A549 (cell line): ENCODE data around the gene BRAT1. TPM values are rescaled to one million over a fixed set of nuclear protein-coding genes. Genes with fewer than 3 reads are reported as not detected.

ENCODE experiments used
- ATAC-seq, 2 experiments: fragments of 200-7000 bp in 1 of 2; fragments of >200 bp in 1 of 2; cut with Nextera tagmentation in 1 of 2; cut with Tn5 transposase in 1 of 2; 3 replicates each; pipeline versions ENCODE4 v1.8.0 to v1.9.1; 2018 to 2020; ENCODE audit warnings: mild to moderate bottlenecking in 1 of 2, moderate library complexity in 1 of 2
- CTCF ChIA-PET: fragments of 300-600 bp; sonication (Branson Sonifier 250); formaldehyde crosslinking; extraction: SDS; loops from one replicate; lab custom pipeline; 2021; ENCODE audit warnings: antibody characterized with exemption, inconsistent platforms; lab: Yijun Ruan, JAX
- POLR2A ChIA-PET: fragments of 350-600 bp; formaldehyde crosslinking; extraction: SDS; loops from one replicate; lab custom pipeline; 2021; ENCODE audit warnings: antibody characterized with exemption, inconsistent platforms; lab: Yijun Ruan, JAX
- DNase-seq, 2 experiments: peaks; one replicate each; pipeline versions ENCODE4 v3.0.0 to v3.0.0-alpha.2; 2011 to 2016; ENCODE audit warnings: low read depth in 1 of 2, low spot score in 1 of 2
- FAIRE-seq: peaks from 2 replicates; lab custom pipeline; 2011; peaks lifted over from hg19 to GRCh38; lab: Jason Lieb, UNC
- H3K27ac ChIP-seq, 2 experiments: fragments of >200 bp; sonication (Bioruptor Twin); formaldehyde crosslinking; 3 replicates each; pipeline ENCODE4 v1.5.1; 2016 to 2017
- H3K4me1 ChIP-seq: fragments of >200 bp; sonication (Bioruptor Twin); formaldehyde crosslinking; 3 replicates; pipeline ENCODE4 v1.6.1; 2016
- H3K4me2 ChIP-seq: fragments of >200 bp; sonication (Bioruptor Twin); formaldehyde crosslinking; 3 replicates; pipeline ENCODE4 v1.6.1; 2016
- H3K4me3 ChIP-seq: fragments of >200 bp; sonication (Bioruptor Twin); formaldehyde crosslinking; 3 replicates; pipeline ENCODE4 v1.5.1; 2016
- H3K9me3 ChIP-seq: fragments of >200 bp; sonication (Bioruptor Twin); formaldehyde crosslinking; 3 replicates; pipeline ENCODE4 v1.6.1; 2016
- BHLHE40 ChIP-seq: IDR thresholded peaks from 2 replicates; pipeline ENCODE4 v1.6.1; 2012; ENCODE audit warnings: low read depth, low read length, inconsistent platforms
- CTCF ChIP-seq: fragments of >200 bp; sonication (Bioruptor Twin); formaldehyde crosslinking; IDR thresholded peaks from 3 replicates; pipeline ENCODE4 v1.5.1; 2016
- EP300 ChIP-seq, 2 experiments: fragments of >200 bp; sonication (Bioruptor Twin); formaldehyde crosslinking; IDR thresholded peaks; 2 replicates in 1 of 2; 3 replicates in 1 of 2; pipeline ENCODE4 v1.6.1; 2016 to 2017
- GATA3 ChIP-seq: IDR thresholded peaks from 2 replicates; pipeline ENCODE4 v1.6.1; 2012; ENCODE audit warnings: borderline replicate concordance
- HDAC2 ChIP-seq: fragments of 200-600 bp; sonication (generic); IDR thresholded peaks from 2 replicates; pipeline ENCODE4 v1.6.1; 2016
- KDM1A ChIP-seq: fragments of 200-600 bp; sonication (generic); IDR thresholded peaks from 2 replicates; pipeline ENCODE4 v1.6.1; 2016; ENCODE audit warnings: low read depth, mild to moderate bottlenecking
- NPAS2 ChIP-seq: fragments of 250-450 bp; sonication (Bioruptor Pico); IDR thresholded peaks from 2 replicates; pipeline ENCODE4 v1.8.0; 2022; ENCODE audit warnings: mild to moderate bottlenecking, moderate library complexity, borderline replicate concordance
- RARB ChIP-seq: fragments of 250-450 bp; sonication (Bioruptor Pico); IDR thresholded peaks from 2 replicates; pipeline ENCODE4 v1.8.0; 2021; ENCODE audit warnings: mild to moderate bottlenecking, moderate library complexity
- SREBF2 ChIP-seq: fragments of 450-650 bp; IDR thresholded peaks from 2 replicates; pipeline ENCODE4 v1.6.1; 2014; ENCODE audit warnings: mild to moderate bottlenecking, moderate library complexity
- ZFP36 ChIP-seq: fragments of 450-650 bp; IDR thresholded peaks from 2 replicates; pipeline ENCODE4 v1.6.1; 2014; ENCODE audit warnings: borderline replicate concordance; ENCODE audit not compliant: partially characterized antibody
- ZSCAN20 ChIP-seq: fragments of 250-450 bp; sonication (Bioruptor Pico); IDR thresholded peaks from 2 replicates; pipeline ENCODE4 v1.8.0; 2022; ENCODE audit warnings: mild to moderate bottlenecking, moderate library complexity
- WGBS: methylation state at CpG from one replicate; pipeline ENCODE4 v1.1.6; 2017; ENCODE audit errors: missing lambda C conversion rate; 5-methylcytosine and 5-hydroxymethylcytosine counted together
- polyA plus RNA-seq, 4 experiments: library from polyadenylated mRNA; depleted of rRNA in 3 of 4; stranded (reverse); fragments of >200 nt; fragmentation: RNase III in 1 of 4; extraction: RNeasy Plus Mini Kit Qiagen cat#74134 plus additional on column Dnase treatment in 1 of 4; gene quantifications; 2 replicates in 3 of 4; 3 replicates in 1 of 4; pipeline ENCODE4 v1.2.3, GENCODE V29; 2011 to 2017
- TF ChIP-seq, protein P1 (sequence below): fragments of >200 bp; sonication (Bioruptor Twin); formaldehyde crosslinking; IDR thresholded peaks from 2 replicates; pipeline ENCODE4 v1.6.1; 2016
- TF ChIP-seq, protein P2 (sequence below): fragments of 450-650 bp; IDR thresholded peaks from 2 replicates; pipeline ENCODE4 v1.6.1; 2014; ENCODE audit warnings: antibody characterized with exemption

BRAT1 gene
- polyA plus RNA-seq, 2 of the 4 experiments (the other 2 are of a cell fraction), result 11.9 to 25.6 TPM

DNA sequence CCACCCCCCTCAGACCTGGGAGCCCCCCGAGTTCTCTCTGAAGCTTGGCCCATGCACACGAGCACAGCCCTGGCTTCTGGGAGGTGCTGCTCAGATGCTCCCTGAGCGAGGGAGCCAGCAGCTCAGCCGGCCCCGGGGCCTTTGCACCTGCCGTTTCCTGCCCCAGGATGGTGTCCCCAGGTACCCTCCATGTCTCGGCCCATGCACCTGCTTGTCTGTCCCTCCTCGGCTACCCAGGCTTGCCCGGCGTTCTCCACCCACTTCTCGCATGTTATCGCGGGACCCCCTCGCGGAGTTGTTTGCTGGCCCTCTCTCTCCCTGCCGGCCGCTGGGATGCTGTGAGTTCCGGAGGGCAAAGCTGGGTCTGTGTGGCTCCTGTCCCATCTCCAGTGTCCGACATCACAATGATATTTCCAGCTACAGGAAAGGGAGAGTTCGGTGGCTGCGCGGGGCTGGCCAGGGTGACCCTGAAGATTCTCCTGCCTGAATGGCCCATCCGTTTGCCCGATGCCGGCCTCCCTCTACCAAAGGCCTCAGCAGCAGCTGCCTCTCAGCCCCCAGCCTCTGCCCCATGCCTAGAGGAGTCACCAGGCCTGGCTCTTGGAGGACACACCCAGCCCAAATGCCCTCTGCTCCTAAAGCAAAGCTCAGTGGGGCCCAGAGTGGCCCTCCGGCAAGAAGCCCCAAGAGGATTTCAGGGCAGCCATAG, 48.0 kb downstream of the BRAT1 start:
- no peak overlapping the region for H3K27ac ChIP-seq
- H3K4me2 ChIP-seq, result no peak overlapping the region
- H3K4me1 ChIP-seq, result peaks cover 17% of the 10 kb centered on the region
- TF ChIP-seq NPAS2 (no peak), ZFP36 (no peak), BHLHE40 (no peak), GATA3 (no peak), ZSCAN20 (CRISPR knock-in tag) (no peak), KDM1A (no peak)
- TF ChIP-seq, protein P1, sequence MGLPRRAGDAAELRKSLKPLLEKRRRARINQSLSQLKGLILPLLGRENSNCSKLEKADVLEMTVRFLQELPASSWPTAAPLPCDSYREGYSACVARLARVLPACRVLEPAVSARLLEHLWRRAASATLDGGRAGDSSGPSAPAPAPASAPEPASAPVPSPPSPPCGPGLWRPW, result no peak
- no peaks in the 10 kb centered on the region for H3K9me3 ChIP-seq
- no peak overlapping the region for H3K4me3 ChIP-seq
- no peak for ATAC-seq
- no peak for DNase-seq
- CTCF ChIA-PET, result interaction anchor here (0.8 kb wide), 1 partner anchor 17 kb away, joined by 3 read pairs; no protein-coding TSS in a partner anchor
- POLR2A ChIA-PET, result no interaction called here
- 88% methylated on average over 22 of the region's 26 CpGs for WGBS
- FAIRE-seq, result no peak

- FAIRE-seq (no peak), DNase-seq (no peak), ATAC-seq (no peak)
- WGBS, result 88% methylated on average over 7 of the region's 14 CpGs
- TF ChIP-seq, protein P2, sequence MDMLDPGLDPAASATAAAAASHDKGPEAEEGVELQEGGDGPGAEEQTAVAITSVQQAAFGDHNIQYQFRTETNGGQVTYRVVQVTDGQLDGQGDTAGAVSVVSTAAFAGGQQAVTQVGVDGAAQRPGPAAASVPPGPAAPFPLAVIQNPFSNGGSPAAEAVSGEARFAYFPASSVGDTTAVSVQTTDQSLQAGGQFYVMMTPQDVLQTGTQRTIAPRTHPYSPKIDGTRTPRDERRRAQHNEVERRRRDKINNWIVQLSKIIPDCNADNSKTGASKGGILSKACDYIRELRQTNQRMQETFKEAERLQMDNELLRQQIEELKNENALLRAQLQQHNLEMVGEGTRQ, result no peak
- TF ChIP-seq CTCF, result no peak
- Histone ChIP-seq H3K4me2 (no peak overlapping the region), H3K4me3 (no peak overlapping the region), H3K9me3 (no peaks in the 10 kb centered on the region), H3K4me1 (no peaks in the 10 kb centered on the region), H3K27ac (no peak overlapping the region)
- ChIA-PET CTCF (interaction anchor here (4.8 kb wide), 1 partner anchor 36 kb away, joined by 28 read pairs; no protein-coding TSS in a partner anchor), POLR2A (no interaction called here)
Observed at GRCh38 chr7:2505401-2505800, 49.9 kb downstream of the BRAT1 start.

GRCh38 chr7:2504889-2505375, 50.4 kb downstream of the BRAT1 start:
- no peak for TF ChIP-seq EP300 (IDR thresholded peaks at IDR 0.05)
- TF ChIP-seq SREBF2, result no peak
- TF ChIP-seq RARB (CRISPR knock-in tag), result no peak
- ChIA-PET POLR2A (no interaction called here), CTCF (interaction anchor here (4.8 kb wide), 1 partner anchor 35 kb away, joined by 28 read pairs; no protein-coding TSS in a partner anchor)
- DNase-seq (no peak), ATAC-seq (no peak), FAIRE-seq (no peak)
- no peak overlapping the region for H3K4me2 ChIP-seq
- no peaks in the 10 kb centered on the region for H3K9me3 ChIP-seq
- H3K4me1 ChIP-seq, result no peaks in the 10 kb centered on the region
- H3K4me3 ChIP-seq, result no peak overlapping the region
- H3K27ac ChIP-seq, result no peak overlapping the region
- WGBS, result 53% methylated on average over 3 of the region's 19 CpGs

DNA sequence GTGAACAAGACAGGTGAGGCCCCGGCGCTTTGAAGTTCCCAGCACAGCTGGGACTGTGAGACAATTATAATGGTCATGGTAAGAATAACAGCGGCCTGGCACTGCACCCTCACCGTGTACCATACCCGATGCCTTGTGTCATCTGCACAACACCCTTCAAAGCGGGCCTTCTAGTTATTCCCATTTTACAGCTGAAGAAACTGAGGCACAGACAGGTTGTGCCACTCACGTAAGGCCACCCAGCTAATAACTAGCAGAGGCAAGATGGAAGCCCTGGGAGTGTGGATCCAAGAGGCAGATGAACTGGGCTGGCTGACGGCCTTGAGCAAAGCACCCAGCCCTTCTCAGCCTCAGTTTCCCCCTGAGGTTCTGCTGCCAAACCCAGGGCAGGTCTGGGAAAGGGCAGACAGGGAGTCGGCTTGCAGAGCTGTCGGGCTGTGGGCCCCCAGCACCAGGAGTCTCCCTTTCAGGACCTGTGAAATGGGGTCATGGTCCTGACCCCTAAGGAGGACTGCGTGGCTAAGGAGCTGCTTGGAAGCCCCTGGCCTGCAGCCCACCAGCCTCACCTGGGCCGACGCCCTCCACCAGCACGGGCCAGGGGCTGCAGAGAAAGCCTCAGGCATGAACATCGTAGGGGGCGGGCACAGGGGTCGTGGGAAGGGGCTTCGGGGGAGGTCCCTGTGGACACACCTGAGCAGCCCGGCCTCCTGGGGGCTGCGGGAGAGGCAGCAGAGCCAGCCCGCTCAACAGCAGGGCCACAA, 51.0 kb downstream of the BRAT1 start:
- Histone ChIP-seq H3K9me3 (no peaks in the 10 kb centered on the region), H3K4me2 (no peak overlapping the region), H3K4me1 (no peaks in the 10 kb centered on the region), H3K27ac (no peak overlapping the region), H3K4me3 (no peak overlapping the region)
- no peak for ATAC-seq
- CTCF ChIA-PET, result interaction anchor here (1.1 to 4.8 kb wide), 2 partner anchors 35 to 50 kb away, joined by 3 to 28 read pairs; no protein-coding TSS in a partner anchor
- TF ChIP-seq BHLHE40 (no peak), HDAC2 (0 out of 2 replicates have a peak, but pooled peaks have one; percentile 28)
- 76% methylated on average over 11 of the region's 21 CpGs for WGBS
- FAIRE-seq, result no peak
- POLR2A ChIA-PET, result no interaction called here
- DNase-seq, result no peak
